ENCODE data around the gene PLD4.

GRCh38 chr14:104953896-104954656 lies 29.4 kb downstream of the PLD4 start:
- TF ChIP-seq CTCF (IDR thresholded peaks at IDR 0.05; ENCODE audit: low read length) (no peak), EZH2 (IDR thresholded peaks at IDR 0.05; ENCODE audit: borderline replicate concordance, low read length) (no peak)

Data from OCI-LY1 (cell line).